ENCODE measurements around the gene GAS2L2. TPM values are rescaled to one million over a fixed set of nuclear protein-coding genes. Genes with fewer than 3 reads are reported as not detected.

The GAS2L2 gene
- total and polyA plus RNA-seq, 2 experiments from 2014 or later, result 0.06 TPM; not detected in 1

GRCh38 chr17:35765756-35766488 is 12.9 kb upstream of the GAS2L2 start:
- Mint-ChIP-seq H3K4me1 (peaks cover 17% of the 10 kb centered on the region), H3K9me3 (no peaks in the 10 kb centered on the region; the same call in 1 of the 3 replicates), H3K27me3 (ENCODE audit: insufficient read depth, low read depth, poor library complexity) (peaks cover 7% of the 10 kb centered on the region), H3K4me3 (no peak overlapping the region), H3K36me3 (ENCODE audit: low read depth) (no peaks in the 10 kb centered on the region), H3K27ac (no peak overlapping the region)
- Histone ChIP-seq H3K4me3 (no peak overlapping the region), H3K27me3 (ENCODE audit: insufficient read depth) (no peaks in the 10 kb centered on the region), H3F3A (replicated peaks; ENCODE audit: low read depth) (peaks cover 4% of the 10 kb centered on the region; the same call in 1 of the 2 replicates), H3K9me2 (ENCODE audit: insufficient read depth) (no peaks in the 10 kb centered on the region), H3K27ac (ENCODE audit: low read depth) (no peak overlapping the region), H3K79me2 (replicated peaks; ENCODE audit: insufficient read depth) (no peaks in the 10 kb centered on the region), H4K20me1 (replicated peaks; ENCODE audit: insufficient read depth) (no peaks in the 10 kb centered on the region), H3K36me3 (ENCODE audit: insufficient read depth) (no peaks in the 10 kb centered on the region), H2AFZ (peak overlapping the region; percentile 59; the same call in 1 of the 2 replicates), H3K4me1 (ENCODE audit: insufficient read depth) (peaks cover 6% of the 10 kb centered on the region; the same call in 1 of the 2 replicates), H3K4me2 (no peak overlapping the region)
- ATAC-seq (no peak), DNase-seq (ENCODE audit: low spot score) (no peak)
- TF ChIP-seq NANOG (IDR thresholded peaks at IDR 0.05; ENCODE audit: borderline replicate concordance) (no peak), EZH2phosphoT487 (IDR thresholded peaks at IDR 0.05; ENCODE audit: unreplicated experiment) (no peak), STAT1 (IDR thresholded peaks at IDR 0.05; ENCODE audit: unreplicated experiment) (no peak), POLR2AphosphoS5 (IDR thresholded peaks at IDR 0.05; ENCODE audit: low read depth) (no peak), CREB1 (CRISPR knock-in tag; IDR thresholded peaks at IDR 0.05; ENCODE audit: low read depth) (no peak), CTCF (conservative IDR thresholded peaks at IDR 0.05; ENCODE audit: low read depth in 2 of 2) (no peak), REST (IDR thresholded peaks at IDR 0.05; ENCODE audit: unreplicated experiment) (no peak), ZNF331 (CRISPR knock-in tag; IDR thresholded peaks at IDR 0.05; ENCODE audit: low read depth) (no peak), ZNF462 (CRISPR knock-in tag; IDR thresholded peaks at IDR 0.05) (no peak), JUNB (IDR thresholded peaks at IDR 0.05; ENCODE audit: unreplicated experiment) (no peak), ETS1 (IDR thresholded peaks at IDR 0.05) (no peak), ZNF114 (CRISPR knock-in tag; IDR thresholded peaks at IDR 0.05) (no peak), EZH2 (IDR thresholded peaks at IDR 0.05; ENCODE audit: low read depth, unreplicated experiment) (no peak)

Data from GM23338 (cell line).